Epithelial cell of esophagus (primary cell): ENCODE results near the gene MACROD2.

ENCODE experiments used
- DNase-seq: peaks from one replicate; pipeline ENCODE4 v3.0.0; 2010; ENCODE audit warnings: low read depth
- H3K4me3 ChIP-seq: 2 replicates; pipeline ENCODE4 v1.5.1; 2011; ENCODE audit warnings: mild to moderate bottlenecking, low read length, control low read depth
- CTCF ChIP-seq: IDR thresholded peaks from 2 replicates; pipeline ENCODE4 v1.5.1; 2011; ENCODE audit warnings: low read depth, mild to moderate bottlenecking, low read length, control low read depth, inconsistent platforms; ENCODE audit not compliant: insufficient read depth; ENCODE audit errors: missing control alignments

The MACROD2 gene

GRCh38 chr20:14126856-14127255 is 131.5 kb downstream of the MACROD2 start:
- no peak for TF ChIP-seq CTCF
- no peak overlapping the region for H3K4me3 ChIP-seq
- no peak for DNase-seq

GRCh38 chr20:14127514-14128223 is 132.4 kb downstream of the MACROD2 start:
- H3K4me3 ChIP-seq: no peak overlapping the region
- no peak for DNase-seq
- TF ChIP-seq CTCF: no peak

GRCh38 chr20:14134004-14134403 is 138.7 kb downstream of the MACROD2 start:
- no peak overlapping the region for H3K4me3 ChIP-seq
- DNase-seq: no peak
- no peak for TF ChIP-seq CTCF

- H3K4me3 ChIP-seq: no peak overlapping the region
- peak; percentile 83 for TF ChIP-seq CTCF
- DNase-seq: peak; percentile 71
Observed at GRCh38 chr20:14142171-14142570, 146.9 kb downstream of the MACROD2 start.

- no peak overlapping the region for H3K4me3 ChIP-seq
- peak; percentile 34 for DNase-seq
- TF ChIP-seq CTCF: no peak
Observed at GRCh38 chr20:14142964-14143627, 147.8 kb downstream of the MACROD2 start.

GRCh38 chr20:14148042-14148441 is 152.7 kb downstream of the MACROD2 start:
- H3K4me3 ChIP-seq: no peak overlapping the region
- TF ChIP-seq CTCF: no peak
- DNase-seq: no peak

- no peak overlapping the region for H3K4me3 ChIP-seq
- TF ChIP-seq CTCF: no peak
- DNase-seq: no peak
Observed at GRCh38 chr20:14155361-14155760, 160.0 kb downstream of the MACROD2 start.
